HG03439 (cell line): ENCODE data around the gene PSMD8.
"Not testable (repeated sequence)": the region's sequence is repeated elsewhere in the genome, so short reads cannot be mapped to it uniquely, and the experiment has no call there.

Experiments used
- ATAC-seq: cut with Tn5 transposase; IDR thresholded peaks from one replicate; pipeline ENCODE4 v1.9.1; 2021; ENCODE audit warnings: mild to moderate bottlenecking, moderate library complexity; ENCODE audit not compliant: unreplicated experiment

Gene PSMD8

GRCh38 chr19:38374332-38375097 lies at the start of gene PSMD8:
Gene PSMD8, plus strand, starts transcription at chr19:38374571. Its CDS starts 31 bp downstream, at chr19:38374602.
- peak; percentile 91 for ATAC-seq

GRCh38 chr19:38326591-38326990 lies 47.8 kb upstream of the PSMD8 start:
- no peak for ATAC-seq

GRCh38 chr19:38329651-38330050 lies 44.7 kb upstream of the PSMD8 start:
- ATAC-seq, result no peak

GRCh38 chr19:38331728-38332127 lies 42.6 kb upstream of the PSMD8 start:
- no peak for ATAC-seq

GRCh38 chr19:38333245-38333644 lies 41.1 kb upstream of the PSMD8 start:
- ATAC-seq, result no peak

- peak; percentile 71 for ATAC-seq
Measured at GRCh38 chr19:38335949-38336637, 38.3 kb upstream of the PSMD8 start.

GRCh38 chr19:38336638-38337359 lies 37.6 kb upstream of the PSMD8 start:
- ATAC-seq, result peak; percentile 44

- no peak for ATAC-seq
Measured at GRCh38 chr19:38337360-38337653, 37.1 kb upstream of the PSMD8 start.

- not testable (repeated sequence) for ATAC-seq
Measured at GRCh38 chr19:38339011-38339410, 35.4 kb upstream of the PSMD8 start.

GRCh38 chr19:38340927-38341326 lies 33.4 kb upstream of the PSMD8 start:
- ATAC-seq, result no peak

GRCh38 chr19:38346837-38347236 lies 27.5 kb upstream of the PSMD8 start:
- ATAC-seq, result no peak

- no peak for ATAC-seq
Measured at GRCh38 chr19:38350883-38351282, 23.5 kb upstream of the PSMD8 start.

GRCh38 chr19:38351865-38352395 lies 22.4 kb upstream of the PSMD8 start:
- ATAC-seq, result no peak

GRCh38 chr19:38352611-38353010 lies 21.8 kb upstream of the PSMD8 start:
- ATAC-seq, result no peak

GRCh38 chr19:38355728-38356725 lies 18.3 kb upstream of the PSMD8 start:
- no peak for ATAC-seq

GRCh38 chr19:38358071-38358470 lies 16.3 kb upstream of the PSMD8 start:
- ATAC-seq, result no peak

GRCh38 chr19:38359242-38360021 lies 14.9 kb upstream of the PSMD8 start:
- ATAC-seq, result no peak

- ATAC-seq, result no peak
Measured at GRCh38 chr19:38360351-38360750, 14.0 kb upstream of the PSMD8 start.

GRCh38 chr19:38360839-38361631 lies 13.3 kb upstream of the PSMD8 start:
- no peak for ATAC-seq
